C4-2B (cell line): ENCODE results near the gene LAMTOR4.

ENCODE experiments used
- ZFX ChIP-seq: fragments of 450-650 bp; IDR thresholded peaks from 2 replicates; pipeline ENCODE4 v1.6.1; 2017
- TF ChIP-seq, protein P1 (sequence below): fragments of 450-650 bp; conservative IDR thresholded peaks from 2 replicates; pipeline ENCODE4 v1.5.1; 2017; ENCODE audit warnings: mild to moderate bottlenecking

- TF ChIP-seq, protein P1, sequence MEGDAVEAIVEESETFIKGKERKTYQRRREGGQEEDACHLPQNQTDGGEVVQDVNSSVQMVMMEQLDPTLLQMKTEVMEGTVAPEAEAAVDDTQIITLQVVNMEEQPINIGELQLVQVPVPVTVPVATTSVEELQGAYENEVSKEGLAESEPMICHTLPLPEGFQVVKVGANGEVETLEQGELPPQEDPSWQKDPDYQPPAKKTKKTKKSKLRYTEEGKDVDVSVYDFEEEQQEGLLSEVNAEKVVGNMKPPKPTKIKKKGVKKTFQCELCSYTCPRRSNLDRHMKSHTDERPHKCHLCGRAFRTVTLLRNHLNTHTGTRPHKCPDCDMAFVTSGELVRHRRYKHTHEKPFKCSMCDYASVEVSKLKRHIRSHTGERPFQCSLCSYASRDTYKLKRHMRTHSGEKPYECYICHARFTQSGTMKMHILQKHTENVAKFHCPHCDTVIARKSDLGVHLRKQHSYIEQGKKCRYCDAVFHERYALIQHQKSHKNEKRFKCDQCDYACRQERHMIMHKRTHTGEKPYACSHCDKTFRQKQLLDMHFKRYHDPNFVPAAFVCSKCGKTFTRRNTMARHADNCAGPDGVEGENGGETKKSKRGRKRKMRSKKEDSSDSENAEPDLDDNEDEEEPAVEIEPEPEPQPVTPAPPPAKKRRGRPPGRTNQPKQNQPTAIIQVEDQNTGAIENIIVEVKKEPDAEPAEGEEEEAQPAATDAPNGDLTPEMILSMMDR, result no peak
- no peak for TF ChIP-seq ZFX
Observed at GRCh38 chr7:100122568-100122967, 26.1 kb upstream of the LAMTOR4 start.
